OCI-LY7 (cell line): Measurements from ENCODE around the gene SFXN5. TPM values are rescaled to one million over a fixed set of nuclear protein-coding genes. Genes with fewer than 3 reads are reported as not detected.

Experiments
- BruUV-seq: library from RNA; stranded (reverse); fragments of 400-500 nt; replicated peaks from 2 replicates; lab custom pipeline; 2021; lab: Mats Ljungman, UMichigan
- CTCF ChIA-PET: fragments of 300-600 bp; sonication (Branson Sonifier 250); formaldehyde crosslinking; loops from one replicate; lab custom pipeline; 2022; ENCODE audit warnings: antibody characterized with exemption; ENCODE audit not compliant: unreplicated experiment; lab: Charles Lee
- POLR2A ChIA-PET: fragments of 300-600 bp; sonication (Branson Sonifier 250); formaldehyde crosslinking; loops from one replicate; lab custom pipeline; 2022; ENCODE audit warnings: antibody characterized with exemption; lab: Charles Lee
- DNase-seq: peaks from one replicate; pipeline ENCODE4 v3.0.0-alpha.2; 2015; ENCODE audit warnings: low spot score
- H2AFZ ChIP-seq: fragments of 200-600 bp; sonication (generic), shearing (Covaris generic); 2 replicates; pipeline ENCODE4 v1.6.1; 2014; ENCODE audit warnings: mild to moderate bottlenecking, antibody characterized with exemption, low read length, moderate library complexity
- H3K27ac ChIP-seq: fragments of 200-600 bp; sonication (generic); 2 replicates; pipeline ENCODE4 v1.5.1; 2014; ENCODE audit warnings: mixed run types, low read depth, mild to moderate bottlenecking, moderate library complexity, low read length, inconsistent platforms; ENCODE audit not compliant: poor library complexity, severe bottlenecking
- H3K36me3 ChIP-seq: fragments of 200-600 bp; sonication (generic); 2 replicates; pipeline ENCODE4 v1.6.1; 2014; ENCODE audit warnings: mild to moderate bottlenecking, antibody characterized with exemption, low read length, moderate library complexity, mixed read lengths; ENCODE audit not compliant: insufficient read depth
- H3K4me1 ChIP-seq: fragments of 200-600 bp; sonication (generic); 2 replicates; pipeline ENCODE4 v1.5.1; 2014; ENCODE audit warnings: mild to moderate bottlenecking, low read length; ENCODE audit not compliant: insufficient read depth, poor library complexity, severe bottlenecking
- H3K4me2 ChIP-seq: fragments of 200-600 bp; sonication (generic); 2 replicates; pipeline ENCODE4 v1.6.1; 2014; ENCODE audit warnings: mild to moderate bottlenecking, low read length
- H3K4me3 ChIP-seq: fragments of 200-600 bp; sonication (generic); 2 replicates; pipeline ENCODE4 v1.5.1; 2014; ENCODE audit warnings: mild to moderate bottlenecking, low read depth, low read length; ENCODE audit not compliant: poor library complexity, severe bottlenecking
- H3K79me2 ChIP-seq: fragments of 200-600 bp; sonication (generic); 2 replicates; pipeline ENCODE4 v1.6.1; 2016; ENCODE audit warnings: low read depth, mild to moderate bottlenecking, low read length, moderate library complexity, mixed read lengths; ENCODE audit not compliant: insufficient read depth
- H3K9me2 ChIP-seq: fragments of 200-600 bp; sonication (generic); 2 replicates; pipeline ENCODE4 v1.6.1; 2016; ENCODE audit warnings: mild to moderate bottlenecking, low read length, mixed read lengths; ENCODE audit not compliant: insufficient read depth
- H3K9me3 ChIP-seq: fragments of 200-600 bp; sonication (generic); 2 replicates; pipeline ENCODE4 v1.6.1; 2014; ENCODE audit warnings: mild to moderate bottlenecking, mixed run types, low read length, mixed read lengths
- H4K20me1 ChIP-seq: fragments of 200-600 bp; sonication (generic); 2 replicates; pipeline ENCODE4 v1.6.1; 2014; ENCODE audit warnings: mild to moderate bottlenecking, antibody characterized with exemption, low read length, moderate library complexity, mixed read lengths; ENCODE audit not compliant: insufficient read depth
- EZH2phosphoT487 ChIP-seq: fragments of 200-600 bp; sonication (generic); IDR thresholded peaks from 2 replicates; pipeline ENCODE4 v1.6.1; 2018; ENCODE audit warnings: low read depth, borderline replicate concordance, mild to moderate bottlenecking, mixed run types, antibody characterized with exemption, low read length, moderate library complexity, mixed read lengths
- intact Hi-C: fragments of 100-400 bp; cut with micrococcal nuclease; formaldehyde crosslinking; loops from one replicate; pipeline ENCODE4 v1.10.0; 2022; ENCODE audit not compliant: unreplicated experiment
- total RNA-seq, 2 experiments: library from RNA; depleted of rRNA in 1 of 2; stranded (reverse); fragments of >200 nt in 1 of 2; shearing (Covaris generic) in 1 of 2; gene quantifications; 2 replicates each; pipeline ENCODE4 v1.2.3, GENCODE V29; 2014 to 2022
- TF ChIP-seq, protein P1 (sequence below): fragments of 200-600 bp; sonication (generic); conservative IDR thresholded peaks from 2 replicates; pipeline ENCODE4 v1.5.1; 2014; ENCODE audit warnings: mild to moderate bottlenecking, antibody characterized with exemption, low read length, moderate library complexity, mixed read lengths

The SFXN5 gene
- total RNA-seq, 2 experiments from 2014 or later = 4.5 to 10.5 TPM

DNA sequence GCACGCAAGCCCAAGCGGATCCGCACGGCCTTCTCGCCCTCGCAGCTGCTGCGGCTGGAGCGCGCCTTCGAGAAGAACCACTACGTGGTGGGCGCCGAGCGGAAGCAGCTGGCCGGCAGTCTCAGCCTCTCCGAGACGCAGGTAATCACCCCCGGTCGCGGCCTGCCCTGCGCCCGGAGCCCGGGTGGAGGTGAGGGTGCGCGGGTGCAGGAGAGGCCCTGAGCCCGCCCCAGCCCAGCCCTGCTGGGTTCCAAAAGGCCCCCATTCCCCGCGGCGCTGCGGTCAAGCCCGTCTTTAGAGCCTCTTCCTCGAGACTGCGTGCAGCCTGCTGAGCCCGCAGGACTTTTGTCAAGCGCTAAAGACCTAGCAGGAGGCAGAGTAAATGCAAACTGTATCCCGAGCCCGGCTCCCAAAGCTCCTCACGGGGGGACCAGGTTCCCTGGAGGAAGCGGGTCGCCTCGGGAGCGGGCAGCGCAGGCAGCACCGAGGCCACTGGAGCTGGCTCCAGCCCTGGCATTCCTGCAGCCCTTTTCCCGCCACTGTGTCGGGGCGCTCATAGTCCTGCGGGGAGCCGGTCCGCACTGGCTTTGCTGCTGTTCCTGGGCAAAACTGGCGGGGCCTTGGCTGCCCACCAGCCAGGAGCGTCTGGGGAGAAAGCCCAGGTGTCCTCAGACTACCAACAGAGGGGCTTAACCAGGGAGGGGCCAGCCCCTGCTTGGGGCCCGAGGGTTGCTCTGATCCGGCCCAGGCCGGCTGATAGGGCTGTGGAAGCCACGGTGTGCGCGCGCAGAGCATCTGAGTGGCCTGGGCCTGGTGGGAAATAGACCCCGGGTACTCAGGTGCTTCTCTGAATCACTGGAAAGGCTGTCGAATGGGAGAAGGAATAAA lies 146.9 kb downstream of the SFXN5 start:
- CTCF ChIA-PET = no interaction called here
- Histone ChIP-seq H3K4me1 (no peaks in the 10 kb centered on the region), H3K36me3 (no peaks in the 10 kb centered on the region), H2AFZ (no peak overlapping the region), H3K9me2 (no peaks in the 10 kb centered on the region), H3K4me3 (no peak overlapping the region), H3K4me2 (no peak overlapping the region), H4K20me1 (peaks cover 4% of the 10 kb centered on the region; the same call in 1 of the 2 replicates), H3K9me3 (no peaks in the 10 kb centered on the region), H3K27ac (no peak overlapping the region), H3K79me2 (no peaks in the 10 kb centered on the region)
- no TSS peak for BruUV-seq
- intact Hi-C loops = no loop called here
- TF ChIP-seq EZH2phosphoT487 = no peak
- TF ChIP-seq, protein P1, sequence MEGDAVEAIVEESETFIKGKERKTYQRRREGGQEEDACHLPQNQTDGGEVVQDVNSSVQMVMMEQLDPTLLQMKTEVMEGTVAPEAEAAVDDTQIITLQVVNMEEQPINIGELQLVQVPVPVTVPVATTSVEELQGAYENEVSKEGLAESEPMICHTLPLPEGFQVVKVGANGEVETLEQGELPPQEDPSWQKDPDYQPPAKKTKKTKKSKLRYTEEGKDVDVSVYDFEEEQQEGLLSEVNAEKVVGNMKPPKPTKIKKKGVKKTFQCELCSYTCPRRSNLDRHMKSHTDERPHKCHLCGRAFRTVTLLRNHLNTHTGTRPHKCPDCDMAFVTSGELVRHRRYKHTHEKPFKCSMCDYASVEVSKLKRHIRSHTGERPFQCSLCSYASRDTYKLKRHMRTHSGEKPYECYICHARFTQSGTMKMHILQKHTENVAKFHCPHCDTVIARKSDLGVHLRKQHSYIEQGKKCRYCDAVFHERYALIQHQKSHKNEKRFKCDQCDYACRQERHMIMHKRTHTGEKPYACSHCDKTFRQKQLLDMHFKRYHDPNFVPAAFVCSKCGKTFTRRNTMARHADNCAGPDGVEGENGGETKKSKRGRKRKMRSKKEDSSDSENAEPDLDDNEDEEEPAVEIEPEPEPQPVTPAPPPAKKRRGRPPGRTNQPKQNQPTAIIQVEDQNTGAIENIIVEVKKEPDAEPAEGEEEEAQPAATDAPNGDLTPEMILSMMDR = no peak
- DNase-seq = no peak
- POLR2A ChIA-PET = no interaction called here

DNA sequence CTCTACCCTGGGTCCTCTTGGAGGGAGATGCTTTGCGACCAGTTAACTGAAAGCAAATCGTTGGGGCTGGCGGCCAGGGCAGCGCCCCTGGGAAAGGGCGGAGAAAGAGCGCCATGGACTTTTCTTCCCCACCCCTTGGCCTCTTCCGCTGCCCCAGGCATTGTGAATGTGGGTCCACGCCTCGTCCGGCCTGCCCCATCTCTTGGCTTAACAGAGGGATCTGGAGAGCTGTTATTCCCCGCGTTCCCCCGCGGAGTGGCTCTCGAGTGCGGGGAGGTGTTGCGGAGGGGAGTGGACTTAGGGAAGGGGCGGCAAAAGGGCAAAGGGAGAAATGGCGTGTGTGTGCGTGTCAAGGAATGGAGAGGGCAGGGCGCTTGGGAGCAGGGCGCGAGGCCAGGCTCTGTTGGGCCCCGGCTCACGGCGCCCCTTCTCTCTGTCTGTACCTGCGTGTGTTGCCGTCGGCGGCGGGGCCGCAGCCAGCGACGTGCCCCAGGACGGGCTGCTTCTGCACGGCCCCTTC lies 147.6 kb downstream of the SFXN5 start:
- intact Hi-C loops = no loop called here
- DNase-seq = no peak

More for the DNA sequence above, 147.6 kb downstream of the SFXN5 start:
- Histone ChIP-seq H3K9me2 (no peaks in the 10 kb centered on the region), H4K20me1 (peaks cover 4% of the 10 kb centered on the region; the same call in 1 of the 2 replicates), H3K4me2 (no peak overlapping the region), H3K4me3 (no peak overlapping the region), H3K27ac (no peak overlapping the region), H3K79me2 (no peaks in the 10 kb centered on the region), H3K9me3 (no peaks in the 10 kb centered on the region), H3K36me3 (no peaks in the 10 kb centered on the region), H2AFZ (no peak overlapping the region), H3K4me1 (no peaks in the 10 kb centered on the region)
- CTCF ChIA-PET = no interaction called here
- BruUV-seq = no TSS peak
- no peak for TF ChIP-seq EZH2phosphoT487
- TF ChIP-seq, protein P1 = no peak
- POLR2A ChIA-PET = no interaction called here
